Brain microvascular endothelial cell (primary cell): Measurements from ENCODE around the gene CR1L.

Experiments used
- DNase-seq: peaks from one replicate; pipeline ENCODE4 v3.0.0-alpha.2; 2020
- H3K27ac ChIP-seq: fragments of 250-450 bp; sonication (Bioruptor Pico); 2 replicates; pipeline ENCODE4 v1.5.1; 2020; ENCODE audit warnings: mild to moderate bottlenecking, moderate library complexity
- H3K27me3 ChIP-seq: fragments of 250-450 bp; sonication (Bioruptor Pico); replicated peaks from 2 replicates; pipeline ENCODE4 v1.5.1; 2020; ENCODE audit warnings: mild to moderate bottlenecking
- H3K36me3 ChIP-seq: fragments of 250-450 bp; sonication (Bioruptor Pico); replicated peaks from 2 replicates; pipeline ENCODE4 v1.5.1; 2020; ENCODE audit warnings: mild to moderate bottlenecking
- H3K4me3 ChIP-seq: 2 replicates; pipeline ENCODE4 v1.5.1; 2011; ENCODE audit warnings: low read depth, mild to moderate bottlenecking, control low read depth, low read length, moderate library complexity
- in situ Hi-C: cut with HindIII; loops from 2 replicates; pipeline ENCODE4 v1.10.0; 2017; ENCODE audit warnings: low sequenced_read_pairs, low pct_ligation_motif_present
- TF ChIP-seq, protein P1 (sequence below): IDR thresholded peaks from 2 replicates; pipeline ENCODE4 v1.5.1; 2011; ENCODE audit warnings: low read depth, mild to moderate bottlenecking, moderate library complexity, low read length, control low read depth, inconsistent platforms; ENCODE audit errors: missing control alignments

The CR1L gene

DNA sequence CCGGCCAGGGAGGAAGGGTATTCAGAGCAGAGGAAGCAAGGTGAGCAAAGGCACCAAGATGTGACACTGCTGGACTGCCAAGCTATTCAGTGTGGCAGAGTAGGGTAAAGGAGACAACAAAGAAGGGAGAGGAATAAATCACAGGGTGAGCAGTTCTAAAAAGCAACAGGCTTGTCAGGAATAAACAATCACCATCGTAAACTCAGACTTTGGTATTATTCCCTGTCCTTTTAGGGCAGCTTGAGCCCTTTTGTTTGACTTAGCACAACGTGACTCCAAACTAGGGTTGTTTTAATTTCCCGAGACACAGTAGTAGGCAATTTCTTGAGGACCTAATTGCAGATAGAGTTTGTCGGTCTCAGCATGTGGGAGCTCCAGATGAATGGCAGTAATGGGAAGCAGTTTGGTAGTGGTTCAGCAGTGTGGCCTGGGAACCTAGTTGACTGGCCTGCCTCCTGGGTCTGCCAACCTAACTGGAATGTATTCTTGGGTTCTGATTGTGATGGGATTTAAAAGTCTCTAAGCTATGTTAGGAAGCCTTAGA lies 4.3 kb downstream of the CR1L start:
- peaks cover 4% of the 10 kb centered on the region for H3K27me3 ChIP-seq
- H3K27ac ChIP-seq = no peak overlapping the region
- TF ChIP-seq, protein P1, sequence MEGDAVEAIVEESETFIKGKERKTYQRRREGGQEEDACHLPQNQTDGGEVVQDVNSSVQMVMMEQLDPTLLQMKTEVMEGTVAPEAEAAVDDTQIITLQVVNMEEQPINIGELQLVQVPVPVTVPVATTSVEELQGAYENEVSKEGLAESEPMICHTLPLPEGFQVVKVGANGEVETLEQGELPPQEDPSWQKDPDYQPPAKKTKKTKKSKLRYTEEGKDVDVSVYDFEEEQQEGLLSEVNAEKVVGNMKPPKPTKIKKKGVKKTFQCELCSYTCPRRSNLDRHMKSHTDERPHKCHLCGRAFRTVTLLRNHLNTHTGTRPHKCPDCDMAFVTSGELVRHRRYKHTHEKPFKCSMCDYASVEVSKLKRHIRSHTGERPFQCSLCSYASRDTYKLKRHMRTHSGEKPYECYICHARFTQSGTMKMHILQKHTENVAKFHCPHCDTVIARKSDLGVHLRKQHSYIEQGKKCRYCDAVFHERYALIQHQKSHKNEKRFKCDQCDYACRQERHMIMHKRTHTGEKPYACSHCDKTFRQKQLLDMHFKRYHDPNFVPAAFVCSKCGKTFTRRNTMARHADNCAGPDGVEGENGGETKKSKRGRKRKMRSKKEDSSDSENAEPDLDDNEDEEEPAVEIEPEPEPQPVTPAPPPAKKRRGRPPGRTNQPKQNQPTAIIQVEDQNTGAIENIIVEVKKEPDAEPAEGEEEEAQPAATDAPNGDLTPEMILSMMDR = no peak
- H3K36me3 ChIP-seq = no peaks in the 10 kb centered on the region
- in situ Hi-C loops = no loop called here
- no peak overlapping the region for H3K4me3 ChIP-seq
- DNase-seq = no peak

DNA sequence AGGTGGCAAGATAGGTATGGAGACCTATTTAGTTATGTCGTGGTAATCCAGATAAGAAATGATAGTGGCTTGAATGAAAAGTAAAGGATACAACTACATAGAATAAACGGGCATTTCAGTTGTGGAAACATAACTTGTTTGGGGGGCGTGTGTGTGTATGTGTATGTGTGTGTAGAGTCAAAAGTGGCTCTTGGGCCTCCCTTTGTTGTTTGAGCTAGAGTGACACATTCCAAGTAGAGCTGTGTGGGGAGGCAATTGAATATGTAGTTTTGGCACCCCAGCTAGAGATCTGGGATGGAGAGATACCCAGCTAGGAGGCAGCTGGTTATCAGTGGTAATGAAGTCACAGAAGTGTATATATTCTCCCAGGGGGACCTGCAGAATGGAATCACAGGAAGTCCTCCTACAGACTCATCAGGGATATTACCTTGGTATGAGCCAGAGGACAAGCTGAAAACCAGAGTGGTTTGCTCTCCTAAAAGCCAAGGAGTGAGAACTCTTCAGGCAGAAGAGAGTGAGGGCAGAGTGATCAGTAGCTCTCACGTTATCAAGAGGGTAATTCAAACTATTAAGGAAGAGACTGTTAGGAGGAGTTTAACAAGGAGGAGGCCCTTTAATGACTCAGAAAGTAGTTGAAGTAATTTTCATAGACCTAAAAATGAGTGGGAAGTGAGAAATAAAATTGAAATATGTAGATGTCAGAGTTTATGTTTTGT lies 5.1 kb downstream of the CR1L start:
- Histone ChIP-seq H3K27me3 (peaks cover 2% of the 10 kb centered on the region), H3K27ac (no peak overlapping the region), H3K4me3 (no peak overlapping the region), H3K36me3 (no peaks in the 10 kb centered on the region)
- in situ Hi-C loops = no loop called here
- DNase-seq = no peak
- TF ChIP-seq, protein P1 = no peak

DNA sequence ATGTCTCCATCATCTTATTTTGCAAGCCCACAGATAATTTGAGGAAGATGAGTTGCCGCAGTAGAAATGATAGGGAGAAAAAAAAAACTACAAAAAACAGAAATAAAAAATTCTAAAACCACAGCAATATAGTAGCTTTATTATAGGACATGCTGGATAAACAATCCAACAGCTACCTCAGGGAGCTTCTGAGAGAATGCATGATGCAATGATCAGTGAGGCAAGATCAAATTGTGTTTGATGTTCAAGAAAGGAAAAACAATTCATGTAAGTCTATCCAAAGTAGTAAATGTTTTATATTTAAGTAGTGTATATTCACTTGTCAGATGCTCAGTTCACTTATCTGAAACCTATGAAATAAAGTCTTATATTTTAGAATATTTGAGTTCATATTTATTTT lies 6.7 kb downstream of the CR1L start:
- no peak for DNase-seq
- Histone ChIP-seq H3K27ac (no peak overlapping the region), H3K27me3 (peaks cover 2% of the 10 kb centered on the region), H3K4me3 (no peak overlapping the region), H3K36me3 (no peaks in the 10 kb centered on the region)
- in situ Hi-C loops = no loop called here
- TF ChIP-seq, protein P1 = no peak

DNA sequence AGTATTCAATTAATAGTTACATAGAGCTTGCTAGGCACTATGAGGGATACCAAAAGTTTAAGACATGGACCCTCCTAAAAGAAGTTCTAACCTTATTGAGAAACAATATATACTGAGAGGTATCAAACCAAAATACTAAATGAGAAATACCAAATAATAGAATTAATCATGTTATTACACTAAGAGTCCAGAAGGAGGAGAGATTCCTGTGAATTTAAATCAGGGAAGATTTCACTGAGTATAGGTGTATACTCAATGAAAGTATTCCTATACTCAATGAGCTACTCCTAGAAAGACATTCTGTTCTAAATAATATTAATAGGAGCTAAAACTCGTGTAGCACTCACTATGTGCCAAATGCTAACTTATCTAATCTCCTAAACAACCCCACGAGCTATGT lies 9.4 kb downstream of the CR1L start:
- H3K36me3 ChIP-seq = no peaks in the 10 kb centered on the region
- DNase-seq = no peak
- H3K27me3 ChIP-seq = peaks cover 2% of the 10 kb centered on the region
- no peak overlapping the region for H3K4me3 ChIP-seq
- in situ Hi-C loops = no loop called here
- TF ChIP-seq, protein P1 = no peak
- no peak overlapping the region for H3K27ac ChIP-seq

DNA sequence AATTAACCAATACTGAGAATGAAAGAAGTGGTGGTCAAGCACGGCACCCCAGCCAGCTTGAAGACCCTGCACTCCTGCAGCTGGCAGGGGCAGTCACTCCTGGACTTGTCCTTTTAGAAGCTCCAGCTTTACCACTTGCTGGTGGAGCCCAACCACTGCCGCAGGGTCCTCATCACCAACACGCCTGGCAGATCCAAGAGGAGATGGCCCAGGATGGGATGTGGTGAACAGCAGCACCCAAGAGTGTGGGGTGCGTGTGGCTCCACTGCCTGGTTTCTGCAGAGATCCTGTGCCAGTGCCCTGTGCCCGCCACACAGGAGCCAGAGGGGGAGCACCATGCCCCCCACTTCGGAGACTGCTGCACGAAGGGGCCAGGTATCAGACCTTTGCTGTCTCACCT lies 13.5 kb downstream of the CR1L start:
- in situ Hi-C loops = no loop called here
- Histone ChIP-seq H3K27me3 (peaks cover 2% of the 10 kb centered on the region), H3K27ac (no peak overlapping the region), H3K36me3 (no peaks in the 10 kb centered on the region), H3K4me3 (no peak overlapping the region)
- no peak for DNase-seq
- TF ChIP-seq, protein P1 = no peak
